Ovary (tissue), 9 donors: ENCODE measurements around the gene USP9X. TPM values are rescaled to one million over a fixed set of nuclear protein-coding genes. Genes with fewer than 3 reads are reported as not detected.

ENCODE experiments used
- DNase-seq, 5 donors: peaks; one replicate each; pipeline ENCODE4 v3.0.0-alpha.2; 2019 to 2020
- H3K27ac ChIP-seq, 2 donors: fragments of 200-600 bp; one replicate each; pipeline versions ENCODE4 v1.5.1 to v1.8.0; 2019 to 2022
- H3K27me3 ChIP-seq: fragments of 200-600 bp; one replicate; pipeline ENCODE4 v1.8.0; 2022
- H3K36me3 ChIP-seq: fragments of 200-600 bp; sonication (generic); one replicate; pipeline ENCODE4 v1.5.1; 2019
- H3K4me1 ChIP-seq: one replicate; pipeline ENCODE4 v1.8.1; 2013; ENCODE audit warnings: mild to moderate bottlenecking, moderate library complexity; ENCODE audit not compliant: insufficient read depth
- H3K4me3 ChIP-seq: fragments of 200-600 bp; sonication (generic); one replicate; pipeline ENCODE4 v1.5.1; 2017
- H3K9me3 ChIP-seq, 2 donors: fragments of 200-600 bp in 1 of 2; sonication (generic) in 1 of 2; one replicate each; pipeline versions ENCODE4 v1.5.1 to v1.8.1; 2013 to 2019; ENCODE audit warnings: mild to moderate bottlenecking in 1 of 2, moderate library complexity in 1 of 2
- EP300 ChIP-seq: sonication (generic); formaldehyde crosslinking; IDR thresholded peaks from one replicate; pipeline ENCODE4 v1.6.1; 2017; ENCODE audit warnings: antibody characterized with exemption
- POLR2A ChIP-seq: fragments of 450-650 bp; IDR thresholded peaks from one replicate; pipeline ENCODE4 v1.6.1; 2017; ENCODE audit warnings: antibody characterized with exemption, mild to moderate bottlenecking, moderate library complexity
- WGBS, 3 donors: extraction: QIAGEN DNeasy Blood & Tissue Kit in 1 of 3; methylation state at CpG; one replicate each; pipeline versions ENCODE4 v1.1.5 to v1.1.7; 2013 to 2017; 5-methylcytosine and 5-hydroxymethylcytosine counted together
- intact Hi-C, 4 donors: fragments of 100-400 bp; cut with DNase I; formaldehyde crosslinking; loops; one replicate each; pipeline versions ENCODE4 v1.11.0 to v1.15.1; 2022 to 2023
- polyA plus RNA-seq, 2 donors: library from polyadenylated mRNA; stranded (reverse); fragments of 200-250 nt in 1 of 2; fragments of 350-450 nt in 1 of 2; fragmentation: Illumina TruSeq in 1 of 2; extraction: RNeasy Lipid Tissue Mini Kit (QIAGEN cat#74804) in 1 of 2; gene quantifications; one replicate each; pipeline ENCODE4 v1.2.3, GENCODE V29; 2013 to 2014
- total RNA-seq, 7 donors: library from RNA; depleted of rRNA in 2 of 7; stranded (reverse); fragments of >200 nt in 2 of 7; fragmentation: NEBNext Ultra II Directional in 3 of 7; extraction: Animal tissue kit (Norgen Biotek cat#: 25700) in 3 of 7; gene quantifications; one replicate each; pipeline versions ENCODE4 v1.1.0 to v1.2.4, GENCODE V29; 2016 to 2023
- TF ChIP-seq, protein P1 (sequence below), 3 donors: fragments of 450-650 bp in 2 of 3; fragments of 200-600 bp in 1 of 3; IDR thresholded peaks; one replicate each; pipeline versions ENCODE4 v1.5.1 to v1.8.0; 2016 to 2022; ENCODE audit warnings: antibody characterized with exemption in 3 of 3, mild to moderate bottlenecking in 1 of 3
- donor health status: DM: no; HTN: no; CAD: no; lungs with moderate emphysema.
- donor health status: DM: no; HTN: no; CAD: no.
- donor health status: Bipolar disorder and iron deficiency.
- donor health status: DM: yes; HTN: yes; CAD: no.
- donor health status: DM: no; HTN: no; CAD: no.
- donor health status: DM: yes; HTN: yes; CAD: no.

Gene USP9X
- total and polyA plus RNA-seq, 9 donors, result 14.2 to 95.1 (median 60.0) TPM

DNA sequence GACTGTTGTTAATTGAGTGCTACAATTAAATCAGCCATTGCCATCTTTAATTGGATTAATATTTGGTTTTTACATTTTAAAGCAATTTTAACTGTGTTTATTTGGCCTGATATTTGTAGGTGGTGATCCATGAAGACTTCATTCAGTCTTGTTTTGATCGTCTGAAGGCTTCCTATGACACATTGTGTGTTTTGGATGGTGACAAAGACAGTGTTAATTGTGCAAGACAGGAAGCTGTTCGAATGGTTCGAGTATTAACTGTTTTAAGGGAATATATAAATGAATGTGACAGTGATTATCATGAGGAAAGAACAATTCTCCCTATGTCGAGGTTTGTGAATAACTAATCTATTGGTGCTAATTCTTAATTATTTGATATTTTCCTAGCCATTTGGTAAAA, 82.6 kb downstream of the USP9X start:
- H3K4me3 ChIP-seq, result no peak overlapping the region
- no peak for DNase-seq
- intact Hi-C loops, result no loop called here
- TF ChIP-seq, protein P1, sequence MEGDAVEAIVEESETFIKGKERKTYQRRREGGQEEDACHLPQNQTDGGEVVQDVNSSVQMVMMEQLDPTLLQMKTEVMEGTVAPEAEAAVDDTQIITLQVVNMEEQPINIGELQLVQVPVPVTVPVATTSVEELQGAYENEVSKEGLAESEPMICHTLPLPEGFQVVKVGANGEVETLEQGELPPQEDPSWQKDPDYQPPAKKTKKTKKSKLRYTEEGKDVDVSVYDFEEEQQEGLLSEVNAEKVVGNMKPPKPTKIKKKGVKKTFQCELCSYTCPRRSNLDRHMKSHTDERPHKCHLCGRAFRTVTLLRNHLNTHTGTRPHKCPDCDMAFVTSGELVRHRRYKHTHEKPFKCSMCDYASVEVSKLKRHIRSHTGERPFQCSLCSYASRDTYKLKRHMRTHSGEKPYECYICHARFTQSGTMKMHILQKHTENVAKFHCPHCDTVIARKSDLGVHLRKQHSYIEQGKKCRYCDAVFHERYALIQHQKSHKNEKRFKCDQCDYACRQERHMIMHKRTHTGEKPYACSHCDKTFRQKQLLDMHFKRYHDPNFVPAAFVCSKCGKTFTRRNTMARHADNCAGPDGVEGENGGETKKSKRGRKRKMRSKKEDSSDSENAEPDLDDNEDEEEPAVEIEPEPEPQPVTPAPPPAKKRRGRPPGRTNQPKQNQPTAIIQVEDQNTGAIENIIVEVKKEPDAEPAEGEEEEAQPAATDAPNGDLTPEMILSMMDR (IDR thresholded peaks at IDR 0.05), result no peak
- TF ChIP-seq EP300, result no peak
- no peak overlapping the region for H3K27ac ChIP-seq
- no peaks in the 10 kb centered on the region for H3K27me3 ChIP-seq
- 68 to 75% (median 69%) methylated on average over 4 of the region's 4 CpGs for WGBS, 3 donors
- H3K4me1 ChIP-seq, result no peaks in the 10 kb centered on the region
- no peaks in the 10 kb centered on the region for H3K36me3 ChIP-seq
- H3K9me3 ChIP-seq, result no peaks in the 10 kb centered on the region

DNA sequence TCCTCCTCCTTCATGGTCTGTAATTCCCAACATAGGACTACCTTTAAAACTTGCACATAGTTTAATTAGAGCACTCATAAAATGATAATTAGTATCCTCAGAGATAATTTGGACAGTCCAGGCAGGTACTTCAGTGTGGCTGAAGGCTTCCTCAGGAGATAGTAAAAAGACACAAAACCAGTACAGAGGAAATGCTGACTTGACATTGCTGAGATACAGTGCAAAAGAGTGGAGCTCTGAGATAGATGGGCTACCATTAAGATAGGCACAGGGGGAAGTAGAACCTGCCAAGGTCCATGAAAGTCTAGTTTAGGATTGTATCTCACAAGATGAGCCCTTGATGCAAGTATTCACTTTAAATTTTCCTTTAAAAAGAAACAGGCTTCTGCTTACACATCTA, 91.0 kb downstream of the USP9X start:
- no peaks in the 10 kb centered on the region for H3K9me3 ChIP-seq
- no peaks in the 10 kb centered on the region for H3K4me1 ChIP-seq
- TF ChIP-seq POLR2A, result no peak
- TF ChIP-seq, protein P1 (IDR thresholded peaks at IDR 0.05), result no peak
- TF ChIP-seq EP300, result no peak
- peaks cover 2% of the 10 kb centered on the region for H3K36me3 ChIP-seq
- H3K27me3 ChIP-seq, result no peaks in the 10 kb centered on the region
- no peak for DNase-seq
- H3K4me3 ChIP-seq, result no peak overlapping the region
- H3K27ac ChIP-seq, result no peak overlapping the region
- intact Hi-C loops, result no loop called here

GRCh38 chrX:41177297-41177696, 92.1 kb downstream of the USP9X start:
- TF ChIP-seq POLR2A (no peak), EP300 (no peak)
- TF ChIP-seq, protein P1 (IDR thresholded peaks at IDR 0.05), result no peak
- H3K4me3 ChIP-seq, result no peak overlapping the region
- no peaks in the 10 kb centered on the region for H3K27me3 ChIP-seq
- WGBS, 3 donors, result 91 to 96% (median 95%) methylated on average over 3 of the region's 3 CpGs
- no peaks in the 10 kb centered on the region for H3K4me1 ChIP-seq
- peaks cover 2% of the 10 kb centered on the region for H3K36me3 ChIP-seq
- H3K27ac ChIP-seq, result no peak overlapping the region
- DNase-seq, result no peak
- intact Hi-C loops, result no loop called here
- H3K9me3 ChIP-seq, result no peaks in the 10 kb centered on the region

DNA sequence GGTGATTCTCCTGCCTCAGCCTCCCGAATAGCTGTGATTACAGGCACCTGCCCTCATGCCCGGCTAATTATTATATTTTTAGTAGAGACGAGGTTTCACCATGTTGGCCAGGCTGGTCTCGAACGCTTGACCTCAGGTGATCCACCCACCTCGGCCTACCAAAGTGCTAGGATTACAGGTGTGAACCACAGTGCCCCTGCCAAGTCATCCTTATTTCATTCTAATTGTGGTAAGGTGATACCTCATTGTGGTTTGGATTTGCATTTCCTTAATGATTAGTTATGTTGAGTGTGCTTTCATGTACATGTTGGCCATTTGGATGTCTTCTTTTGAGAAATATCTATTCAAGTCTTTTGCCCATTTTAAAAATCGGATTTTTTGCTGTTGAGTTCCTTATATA, 93.0 kb downstream of the USP9X start:
- H3K4me1 ChIP-seq, result no peaks in the 10 kb centered on the region
- peaks cover 2% of the 10 kb centered on the region for H3K36me3 ChIP-seq
- H3K27ac ChIP-seq, result no peak overlapping the region
- H3K9me3 ChIP-seq, result no peaks in the 10 kb centered on the region
- no peaks in the 10 kb centered on the region for H3K27me3 ChIP-seq
- TF ChIP-seq, protein P1 (IDR thresholded peaks at IDR 0.05), result no peak
- TF ChIP-seq EP300 (no peak), POLR2A (no peak)
- H3K4me3 ChIP-seq, result no peak overlapping the region
- intact Hi-C loops, result no loop called here
- no peak for DNase-seq
- WGBS, 3 donors, result 91 to 97% (median 95%) methylated on average over 7 of the region's 7 CpGs
